Neural crest cell (in vitro differentiated cells): ENCODE results near the gene ADAM23. TPM values are rescaled to one million over a fixed set of nuclear protein-coding genes. Genes with fewer than 3 reads are reported as not detected.

Experiments used
- DNase-seq: peaks from one replicate; pipeline ENCODE4 v3.0.0; 2021; ENCODE audit warnings: low read depth, mixed read lengths, low spot score
- H3K27ac Mint-ChIP-seq: one replicate; pipeline ENCODE4 v1.8.0; 2021; ENCODE audit warnings: mild to moderate bottlenecking, mixed read lengths; ENCODE audit not compliant: unreplicated experiment
- H3K27me3 Mint-ChIP-seq: 2 replicates; pipeline ENCODE4 v1.8.0; 2021; ENCODE audit warnings: low read depth, mild to moderate bottlenecking, mixed read lengths
- H3K36me3 Mint-ChIP-seq: 2 replicates; pipeline ENCODE4 v1.8.0; 2021; ENCODE audit warnings: low read depth, mild to moderate bottlenecking, mixed read lengths
- H3K4me1 Mint-ChIP-seq: 2 replicates; pipeline ENCODE4 v1.8.0; 2021; ENCODE audit warnings: mixed read lengths
- H3K4me3 Mint-ChIP-seq: one replicate; pipeline ENCODE4 v1.8.0; 2021; ENCODE audit warnings: mild to moderate bottlenecking, mixed read lengths
- H3K9me3 Mint-ChIP-seq: 2 replicates; pipeline ENCODE4 v1.8.0; 2021; ENCODE audit warnings: mixed read lengths
- CTCF ChIP-seq: fragments of 200-600 bp; sonication (generic); conservative IDR thresholded peaks from 2 replicates; pipeline ENCODE4 v1.5.0; 2021; ENCODE audit warnings: antibody characterized with exemption, mild to moderate bottlenecking
- total RNA-seq: library from RNA; stranded (reverse); gene quantifications from 2 replicates; pipeline ENCODE4 v1.2.1, GENCODE V29; 2021

ADAM23 gene
- total RNA-seq, 1 donor from 2014 or later: 31.2 TPM

GRCh38 chr2:206433190-206433589 lies 10.1 kb upstream of the ADAM23 start:
- Mint-ChIP-seq H3K4me1 (no peaks in the 10 kb centered on the region), H3K9me3 (no peaks in the 10 kb centered on the region), H3K27ac (no peak overlapping the region), H3K4me3 (no peak overlapping the region), H3K36me3 (no peaks in the 10 kb centered on the region), H3K27me3 (peaks cover 7% of the 10 kb centered on the region)
- DNase-seq: no peak
- TF ChIP-seq CTCF: no peak

GRCh38 chr2:206433686-206434085 lies 9.6 kb upstream of the ADAM23 start:
- Mint-ChIP-seq H3K36me3 (no peaks in the 10 kb centered on the region), H3K27ac (no peak overlapping the region), H3K27me3 (peaks cover 7% of the 10 kb centered on the region), H3K9me3 (no peaks in the 10 kb centered on the region), H3K4me1 (no peaks in the 10 kb centered on the region), H3K4me3 (no peak overlapping the region)
- TF ChIP-seq CTCF: no peak
- no peak for DNase-seq

- no peak for DNase-seq
- no peak overlapping the region for H3K27ac Mint-ChIP-seq
- no peaks in the 10 kb centered on the region for H3K9me3 Mint-ChIP-seq
- H3K4me3 Mint-ChIP-seq: no peak overlapping the region
- peaks cover 5% of the 10 kb centered on the region for H3K4me1 Mint-ChIP-seq
- no peak for TF ChIP-seq CTCF
- H3K36me3 Mint-ChIP-seq: no peaks in the 10 kb centered on the region
- H3K27me3 Mint-ChIP-seq: peaks cover 14% of the 10 kb centered on the region
Measured at GRCh38 chr2:206435742-206436141, 7.6 kb upstream of the ADAM23 start.

- Mint-ChIP-seq H3K4me3 (no peak overlapping the region), H3K36me3 (no peaks in the 10 kb centered on the region), H3K9me3 (no peaks in the 10 kb centered on the region), H3K27ac (no peak overlapping the region), H3K27me3 (peaks cover 27% of the 10 kb centered on the region), H3K4me1 (peaks cover 12% of the 10 kb centered on the region)
- no peak for DNase-seq
- no peak for TF ChIP-seq CTCF
Measured at GRCh38 chr2:206438196-206438724, 5.1 kb upstream of the ADAM23 start.

- H3K27me3 Mint-ChIP-seq: peaks cover 23% of the 10 kb centered on the region
- no peak for DNase-seq
- TF ChIP-seq CTCF: no peak
- no peaks in the 10 kb centered on the region for H3K36me3 Mint-ChIP-seq
- H3K27ac Mint-ChIP-seq: no peak overlapping the region
- H3K4me3 Mint-ChIP-seq: peak overlapping the region; percentile 94
- peaks cover 34% of the 10 kb centered on the region for H3K4me1 Mint-ChIP-seq
- H3K9me3 Mint-ChIP-seq: no peaks in the 10 kb centered on the region
Measured at GRCh38 chr2:206442474-206442832, 879 bp upstream of the ADAM23 start.
